Measurements from ENCODE around the gene GALNT9.

DNA sequence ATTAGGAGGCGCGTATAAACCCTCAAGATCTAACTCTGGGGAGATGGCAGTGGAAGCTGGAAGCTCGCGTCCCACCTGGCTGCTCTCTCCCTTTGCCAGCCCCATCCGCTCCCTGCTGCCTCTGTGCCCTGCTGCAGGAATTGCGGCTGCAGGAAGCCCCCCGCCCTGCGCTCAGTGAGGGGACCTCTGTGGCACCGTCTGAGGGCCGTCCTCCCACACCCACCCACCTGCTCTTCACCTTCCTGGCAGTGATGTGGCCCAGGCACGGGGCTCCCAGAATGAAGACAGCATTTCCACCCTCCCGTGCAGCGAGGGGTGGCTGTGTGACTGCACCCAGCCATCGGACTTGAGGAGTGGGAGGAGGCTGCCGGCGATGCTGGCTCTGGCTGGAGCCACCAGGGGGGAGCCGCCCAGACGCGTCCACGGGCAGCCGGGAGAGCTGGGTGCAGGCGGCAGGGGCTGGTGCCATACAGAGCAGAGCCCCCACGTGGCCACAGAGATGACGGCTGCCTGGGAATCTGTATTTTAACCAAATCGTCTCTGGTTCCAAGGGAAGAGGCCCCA is 28.3 kb upstream of the GALNT9 start:
- TF ChIP-seq, protein P1, sequence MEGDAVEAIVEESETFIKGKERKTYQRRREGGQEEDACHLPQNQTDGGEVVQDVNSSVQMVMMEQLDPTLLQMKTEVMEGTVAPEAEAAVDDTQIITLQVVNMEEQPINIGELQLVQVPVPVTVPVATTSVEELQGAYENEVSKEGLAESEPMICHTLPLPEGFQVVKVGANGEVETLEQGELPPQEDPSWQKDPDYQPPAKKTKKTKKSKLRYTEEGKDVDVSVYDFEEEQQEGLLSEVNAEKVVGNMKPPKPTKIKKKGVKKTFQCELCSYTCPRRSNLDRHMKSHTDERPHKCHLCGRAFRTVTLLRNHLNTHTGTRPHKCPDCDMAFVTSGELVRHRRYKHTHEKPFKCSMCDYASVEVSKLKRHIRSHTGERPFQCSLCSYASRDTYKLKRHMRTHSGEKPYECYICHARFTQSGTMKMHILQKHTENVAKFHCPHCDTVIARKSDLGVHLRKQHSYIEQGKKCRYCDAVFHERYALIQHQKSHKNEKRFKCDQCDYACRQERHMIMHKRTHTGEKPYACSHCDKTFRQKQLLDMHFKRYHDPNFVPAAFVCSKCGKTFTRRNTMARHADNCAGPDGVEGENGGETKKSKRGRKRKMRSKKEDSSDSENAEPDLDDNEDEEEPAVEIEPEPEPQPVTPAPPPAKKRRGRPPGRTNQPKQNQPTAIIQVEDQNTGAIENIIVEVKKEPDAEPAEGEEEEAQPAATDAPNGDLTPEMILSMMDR (IDR thresholded peaks at IDR 0.05), result no peak
- no peak for TF ChIP-seq POLR2A (IDR thresholded peaks at IDR 0.05)
- no peak for TF ChIP-seq POLR2AphosphoS5 (IDR thresholded peaks at IDR 0.05)
- no peak for TF ChIP-seq EP300 (IDR thresholded peaks at IDR 0.05)

All from sigmoid colon (tissue), 4 donors.